Measurements from ENCODE around the gene CROCC2.

- TF ChIP-seq CTCF (IDR thresholded peaks at IDR 0.05) (no peak), POLR2A (IDR thresholded peaks at IDR 0.05) (no peak)
Observed at GRCh38 chr2:240861547-240861946, 44.6 kb upstream of the CROCC2 start.

Data from lower leg skin (tissue), 3 donors.